ENCODE results near the gene UROC1. TPM values are rescaled to one million over a fixed set of nuclear protein-coding genes. Genes with fewer than 3 reads are reported as not detected.

The UROC1 gene
- total RNA-seq, 1 donor from 2014 or later = not detected

DNA sequence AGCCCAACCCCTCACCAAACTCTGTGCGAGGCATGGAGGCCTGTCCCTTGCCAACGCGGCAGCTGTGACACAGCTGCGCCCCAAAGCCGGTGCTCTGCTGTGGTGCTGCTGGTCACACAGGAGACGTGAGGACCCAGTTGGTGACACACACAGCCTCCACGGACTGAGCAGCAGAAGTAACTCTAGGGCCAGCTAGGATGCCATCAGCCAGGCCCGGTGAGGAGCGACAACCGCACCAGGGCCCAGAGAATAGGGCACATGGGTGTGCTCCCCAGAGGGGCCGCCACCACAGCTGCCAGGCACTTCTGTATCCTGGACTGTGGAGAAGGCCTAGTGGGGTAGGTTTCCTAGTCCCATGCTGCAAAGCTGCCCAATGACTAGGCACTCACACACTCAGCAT lies 52.6 kb downstream of the UROC1 start:
- H3K27me3 Mint-ChIP-seq = no peaks in the 10 kb centered on the region

GRCh38 chr3:126464494-126464893 lies 53.1 kb downstream of the UROC1 start:
- Mint-ChIP-seq H3K4me3 (no peak overlapping the region), H3K4me1 (peaks cover 3% of the 10 kb centered on the region), H3K36me3 (ENCODE audit: low read depth) (peaks cover 91% of the 10 kb centered on the region), H3K9me3 (no peaks in the 10 kb centered on the region), H3K27me3 (no peaks in the 10 kb centered on the region), H3K27ac (no peak overlapping the region)
- CTCF ChIA-PET = no interaction called here
- DNase-seq (no peak), ATAC-seq (ENCODE audit: low read depth) (no peak)
- POLR2A ChIA-PET = interaction anchor here (1.8 kb wide), 1 partner anchor 10 kb away, joined by 5 read pairs; no protein-coding TSS in a partner anchor
- intact Hi-C loops (cut with micrococcal nuclease) = no loop called here
- TF ChIP-seq CTCF (IDR thresholded peaks at IDR 0.05) = no peak

More for the DNA sequence above, 52.6 kb downstream of the UROC1 start:
- Mint-ChIP-seq H3K36me3 (ENCODE audit: low read depth) (peaks cover 91% of the 10 kb centered on the region), H3K9me3 (no peaks in the 10 kb centered on the region), H3K27ac (no peak overlapping the region), H3K4me1 (peaks cover 3% of the 10 kb centered on the region), H3K4me3 (no peak overlapping the region)
- ChIA-PET POLR2A (interaction anchor here (1.8 kb wide), 1 partner anchor 10 kb away, joined by 5 read pairs; no protein-coding TSS in a partner anchor), CTCF (no interaction called here)
- ATAC-seq (ENCODE audit: low read depth) (no peak), DNase-seq (no peak)
- no peak for TF ChIP-seq CTCF (IDR thresholded peaks at IDR 0.05)
- intact Hi-C loops (cut with micrococcal nuclease) = no loop called here

DNA sequence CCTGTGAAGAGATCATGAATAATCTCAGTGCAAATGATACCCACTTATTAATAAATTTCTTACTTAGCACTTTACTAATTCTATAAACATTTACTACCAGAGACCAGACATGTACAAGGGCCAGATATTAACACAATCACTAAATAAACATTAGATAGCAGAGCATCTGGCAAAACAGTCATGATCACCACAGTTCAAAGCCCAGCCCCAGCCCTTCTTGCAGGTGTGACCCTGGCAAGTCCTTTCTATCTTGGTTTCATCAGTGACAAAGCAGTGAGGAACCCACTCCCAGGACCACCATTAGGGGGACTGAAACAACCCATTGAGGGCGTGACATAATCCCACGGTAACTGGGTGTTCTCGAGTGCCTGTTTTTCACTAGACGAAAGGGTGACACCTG lies 53.5 kb downstream of the UROC1 start:
- no peak overlapping the region for H3K4me3 Mint-ChIP-seq
- no peak for DNase-seq
- no peaks in the 10 kb centered on the region for H3K9me3 Mint-ChIP-seq
- H3K27ac Mint-ChIP-seq = no peak overlapping the region
- H3K36me3 Mint-ChIP-seq (ENCODE audit: low read depth) = peaks cover 91% of the 10 kb centered on the region
- POLR2A ChIA-PET = no interaction called here
- CTCF ChIA-PET = no interaction called here
- ATAC-seq (ENCODE audit: low read depth) = no peak
- intact Hi-C loops (cut with micrococcal nuclease) = no loop called here
- no peak for TF ChIP-seq CTCF (IDR thresholded peaks at IDR 0.05)
- H3K27me3 Mint-ChIP-seq = no peaks in the 10 kb centered on the region
- H3K4me1 Mint-ChIP-seq = peaks cover 3% of the 10 kb centered on the region

GRCh38 chr3:126463521-126463920 lies 54.1 kb downstream of the UROC1 start:
- POLR2A ChIA-PET = no interaction called here
- Mint-ChIP-seq H3K9me3 (no peaks in the 10 kb centered on the region), H3K36me3 (ENCODE audit: low read depth) (peaks cover 91% of the 10 kb centered on the region), H3K4me3 (no peak overlapping the region), H3K4me1 (peaks cover 2% of the 10 kb centered on the region), H3K27me3 (no peaks in the 10 kb centered on the region), H3K27ac (no peak overlapping the region)
- ATAC-seq (ENCODE audit: low read depth) (no peak), DNase-seq (no peak)
- no peak for TF ChIP-seq CTCF (IDR thresholded peaks at IDR 0.05)
- intact Hi-C loops (cut with micrococcal nuclease) = no loop called here
- CTCF ChIA-PET = no interaction called here

- POLR2A ChIA-PET = no interaction called here
- ATAC-seq (ENCODE audit: low read depth) (no peak), DNase-seq (no peak)
- H3K36me3 Mint-ChIP-seq (ENCODE audit: low read depth) = peaks cover 88% of the 10 kb centered on the region
- H3K9me3 Mint-ChIP-seq = no peaks in the 10 kb centered on the region
- no peak overlapping the region for H3K4me3 Mint-ChIP-seq
- intact Hi-C loops (cut with micrococcal nuclease) = no loop called here
- no peaks in the 10 kb centered on the region for H3K27me3 Mint-ChIP-seq
- CTCF ChIA-PET = no interaction called here
- no peak for TF ChIP-seq CTCF (IDR thresholded peaks at IDR 0.05)
- H3K27ac Mint-ChIP-seq = no peak overlapping the region
- no peaks in the 10 kb centered on the region for H3K4me1 Mint-ChIP-seq
Observed at GRCh38 chr3:126461450-126462070, 56.0 kb downstream of the UROC1 start.
